Inflammatory macrophage (primary cell): ENCODE data around the gene PRTFDC1.
"Not testable (repeated sequence)": the region's sequence is repeated elsewhere in the genome, so short reads cannot be mapped to it uniquely, and the experiment has no call there.

Source experiments
- DNase-seq, 2 donors: peaks; one replicate each; pipeline ENCODE4 v3.0.0-alpha.2; 2020 to 2022

The PRTFDC1 gene

GRCh38 chr10:24929904-24930303 lies 22.5 kb downstream of the PRTFDC1 start:
- no peak for DNase-seq

- DNase-seq: no peak
Observed at GRCh38 chr10:24929056-24929544, 23.3 kb downstream of the PRTFDC1 start.

GRCh38 chr10:24928163-24928562 lies 24.2 kb downstream of the PRTFDC1 start:
- DNase-seq: no peak

GRCh38 chr10:24926557-24926956 lies 25.8 kb downstream of the PRTFDC1 start:
- no peak for DNase-seq

GRCh38 chr10:24925799-24926198 lies 26.6 kb downstream of the PRTFDC1 start:
- no peak for DNase-seq

- DNase-seq: not testable (repeated sequence)
Observed at GRCh38 chr10:24924483-24924882, 27.9 kb downstream of the PRTFDC1 start.

GRCh38 chr10:24922222-24922868 lies 30.1 kb downstream of the PRTFDC1 start:
- peak; percentile 14 to 31 for DNase-seq

GRCh38 chr10:24920907-24921881 lies 31.2 kb downstream of the PRTFDC1 start:
- DNase-seq: peak; percentile 93 to 96

- not testable (repeated sequence) for DNase-seq
Observed at GRCh38 chr10:24920192-24920591, 32.2 kb downstream of the PRTFDC1 start.

GRCh38 chr10:24919629-24920028 lies 32.8 kb downstream of the PRTFDC1 start:
- not testable (repeated sequence) for DNase-seq

GRCh38 chr10:24917979-24918378 lies 34.4 kb downstream of the PRTFDC1 start:
- no peak for DNase-seq

- DNase-seq: no peak
Observed at GRCh38 chr10:24917493-24917892, 34.9 kb downstream of the PRTFDC1 start.

- peak; percentile 15 to 24 for DNase-seq
Observed at GRCh38 chr10:24916365-24916764, 36.0 kb downstream of the PRTFDC1 start.

- peak; percentile 15 to 34 for DNase-seq
Observed at GRCh38 chr10:24915304-24915703, 37.1 kb downstream of the PRTFDC1 start.

- DNase-seq: no peak
Observed at GRCh38 chr10:24914148-24914547, 38.3 kb downstream of the PRTFDC1 start.

- peak; percentile 67 to 72 for DNase-seq
Observed at GRCh38 chr10:24912215-24912614, 40.2 kb downstream of the PRTFDC1 start.

GRCh38 chr10:24911029-24911428 lies 41.4 kb downstream of the PRTFDC1 start:
- no peak for DNase-seq

- no peak for DNase-seq
Observed at GRCh38 chr10:24910574-24910973, 41.8 kb downstream of the PRTFDC1 start.

- DNase-seq: peak; percentile 29 to 79
Observed at GRCh38 chr10:24908793-24909423, 43.5 kb downstream of the PRTFDC1 start.

GRCh38 chr10:24907956-24908355 lies 44.5 kb downstream of the PRTFDC1 start:
- no peak for DNase-seq

GRCh38 chr10:24906372-24906771 lies 46.0 kb downstream of the PRTFDC1 start:
- DNase-seq: peak; percentile 32 to 34

- no peak for DNase-seq
Observed at GRCh38 chr10:24904824-24905223, 47.6 kb downstream of the PRTFDC1 start.

GRCh38 chr10:24902400-24902728 lies 50.0 kb downstream of the PRTFDC1 start:
- DNase-seq: no peak
